Measurements from ENCODE around the gene MOCOS. TPM values are rescaled to one million over a fixed set of nuclear protein-coding genes. Genes with fewer than 3 reads are reported as not detected.

The MOCOS gene
- total RNA-seq, 1 experiment from 2014 or later: 5.1 TPM

DNA sequence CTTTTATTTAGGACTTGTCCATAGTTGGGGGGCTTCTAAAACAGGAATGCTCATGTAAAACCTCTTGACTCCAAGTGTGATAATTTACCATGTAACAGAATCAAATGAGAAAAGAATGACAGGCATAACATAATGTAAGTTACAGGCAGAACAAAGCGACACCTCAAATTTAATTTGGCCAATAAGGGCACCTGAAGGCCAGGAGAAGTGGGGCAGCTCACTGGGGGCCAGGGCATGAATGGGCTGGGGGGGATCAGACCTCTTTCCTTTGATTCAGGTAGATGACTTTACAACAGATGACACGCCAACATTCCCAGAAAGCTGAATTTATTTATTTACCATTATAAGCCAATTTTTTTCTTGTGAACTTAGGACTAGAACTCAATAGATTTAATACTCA lies 14.5 kb downstream of the MOCOS start:
- ChIA-PET POLR2A (ENCODE audit: unreplicated experiment) (no interaction called here), CTCF (no interaction called here)
- H3K9me2 ChIP-seq (replicated peaks; ENCODE audit: low read length): no peaks in the 10 kb centered on the region
- BruUV-seq (replicated peaks): no TSS peak
- ATAC-seq (no peak), DNase-seq (no peak)
- TF ChIP-seq EZH2phosphoT487 (IDR thresholded peaks at IDR 0.05; ENCODE audit: borderline replicate concordance, low read length): no peak
- TF ChIP-seq, protein P1, sequence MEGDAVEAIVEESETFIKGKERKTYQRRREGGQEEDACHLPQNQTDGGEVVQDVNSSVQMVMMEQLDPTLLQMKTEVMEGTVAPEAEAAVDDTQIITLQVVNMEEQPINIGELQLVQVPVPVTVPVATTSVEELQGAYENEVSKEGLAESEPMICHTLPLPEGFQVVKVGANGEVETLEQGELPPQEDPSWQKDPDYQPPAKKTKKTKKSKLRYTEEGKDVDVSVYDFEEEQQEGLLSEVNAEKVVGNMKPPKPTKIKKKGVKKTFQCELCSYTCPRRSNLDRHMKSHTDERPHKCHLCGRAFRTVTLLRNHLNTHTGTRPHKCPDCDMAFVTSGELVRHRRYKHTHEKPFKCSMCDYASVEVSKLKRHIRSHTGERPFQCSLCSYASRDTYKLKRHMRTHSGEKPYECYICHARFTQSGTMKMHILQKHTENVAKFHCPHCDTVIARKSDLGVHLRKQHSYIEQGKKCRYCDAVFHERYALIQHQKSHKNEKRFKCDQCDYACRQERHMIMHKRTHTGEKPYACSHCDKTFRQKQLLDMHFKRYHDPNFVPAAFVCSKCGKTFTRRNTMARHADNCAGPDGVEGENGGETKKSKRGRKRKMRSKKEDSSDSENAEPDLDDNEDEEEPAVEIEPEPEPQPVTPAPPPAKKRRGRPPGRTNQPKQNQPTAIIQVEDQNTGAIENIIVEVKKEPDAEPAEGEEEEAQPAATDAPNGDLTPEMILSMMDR (conservative IDR thresholded peaks at IDR 0.05; ENCODE audit: low read depth, low read length): no peak
- no peak for TF ChIP-seq EZH2 (IDR thresholded peaks at IDR 0.05; ENCODE audit: low read length, unreplicated experiment)
- no peaks in the 10 kb centered on the region for H3K9me3 ChIP-seq (ENCODE audit: low read length)
- H4K20me1 ChIP-seq (ENCODE audit: low read length): no peaks in the 10 kb centered on the region
- H3K9ac ChIP-seq (ENCODE audit: low read length): no peak overlapping the region
- no peak overlapping the region for H3K4me3 ChIP-seq (ENCODE audit: low read length)
- H3K36me3 ChIP-seq (ENCODE audit: low read depth, low read length): no peaks in the 10 kb centered on the region
- H3K4me2 ChIP-seq (ENCODE audit: low read length): no peak overlapping the region
- no peak overlapping the region for H3K27ac ChIP-seq (ENCODE audit: low read length)
- intact Hi-C loops (cut with micrococcal nuclease): no loop called here
- no peaks in the 10 kb centered on the region for H3K27me3 ChIP-seq (ENCODE audit: low read length)
- no peaks in the 10 kb centered on the region for H3F3A ChIP-seq (ENCODE audit: low read length, unreplicated experiment)
- no peak overlapping the region for H2AFZ ChIP-seq (ENCODE audit: low read length)
- no peaks in the 10 kb centered on the region for H3K4me1 ChIP-seq (ENCODE audit: insufficient read depth, low read length)
- H3K79me2 ChIP-seq (ENCODE audit: low read length): no peaks in the 10 kb centered on the region

DNA sequence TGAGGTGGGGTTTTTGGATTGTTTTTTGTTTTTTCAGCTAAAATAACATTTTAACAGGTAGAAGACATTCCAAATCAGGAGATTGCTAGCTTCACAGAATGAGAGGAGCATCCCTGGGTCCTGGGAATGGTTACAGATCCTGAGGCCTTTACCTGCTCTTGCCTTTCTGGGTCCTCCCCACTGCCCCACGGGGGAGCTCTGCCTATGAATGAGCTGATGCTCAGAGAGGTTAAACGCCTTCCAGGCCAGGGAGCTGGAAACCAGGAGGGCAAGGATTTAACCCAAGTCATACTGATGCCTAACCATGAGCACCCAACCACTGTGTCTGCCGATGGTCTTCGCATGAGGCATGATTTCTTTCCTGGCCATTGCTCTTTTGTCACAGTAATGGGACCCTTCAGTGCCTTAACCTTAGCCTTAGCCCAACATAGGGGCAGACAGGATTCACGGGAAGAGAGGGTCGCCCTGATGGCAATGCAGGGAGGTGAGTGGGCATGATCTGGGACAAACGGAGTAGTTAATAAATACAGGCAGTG lies 16.1 kb downstream of the MOCOS start:
- no peak overlapping the region for H3K4me2 ChIP-seq (ENCODE audit: low read length)
- POLR2A ChIA-PET (ENCODE audit: unreplicated experiment): no interaction called here
- DNase-seq: no peak
- TF ChIP-seq, protein P1 (conservative IDR thresholded peaks at IDR 0.05; ENCODE audit: low read depth, low read length): no peak
- TF ChIP-seq EZH2 (IDR thresholded peaks at IDR 0.05; ENCODE audit: low read length, unreplicated experiment) (no peak), EZH2phosphoT487 (IDR thresholded peaks at IDR 0.05; ENCODE audit: borderline replicate concordance, low read length) (no peak)
- H3K36me3 ChIP-seq (ENCODE audit: low read depth, low read length): no peaks in the 10 kb centered on the region
- no TSS peak for BruUV-seq (replicated peaks)
- no peaks in the 10 kb centered on the region for H3K27me3 ChIP-seq (ENCODE audit: low read length)
- no peak for ATAC-seq
- no peak overlapping the region for H3K27ac ChIP-seq (ENCODE audit: low read length)
- no peaks in the 10 kb centered on the region for H3F3A ChIP-seq (ENCODE audit: low read length, unreplicated experiment)
- H4K20me1 ChIP-seq (ENCODE audit: low read length): no peaks in the 10 kb centered on the region
- H3K9me2 ChIP-seq (replicated peaks; ENCODE audit: low read length): no peaks in the 10 kb centered on the region
- H3K9ac ChIP-seq (ENCODE audit: low read length): no peak overlapping the region
- intact Hi-C loops (cut with micrococcal nuclease): no loop called here
- H3K79me2 ChIP-seq (ENCODE audit: low read length): no peaks in the 10 kb centered on the region
- no peak overlapping the region for H3K4me3 ChIP-seq (ENCODE audit: low read length)
- H3K4me1 ChIP-seq (ENCODE audit: insufficient read depth, low read length): no peaks in the 10 kb centered on the region
- H2AFZ ChIP-seq (ENCODE audit: low read length): no peak overlapping the region
- CTCF ChIA-PET: no interaction called here
- no peaks in the 10 kb centered on the region for H3K9me3 ChIP-seq (ENCODE audit: low read length)

DNA sequence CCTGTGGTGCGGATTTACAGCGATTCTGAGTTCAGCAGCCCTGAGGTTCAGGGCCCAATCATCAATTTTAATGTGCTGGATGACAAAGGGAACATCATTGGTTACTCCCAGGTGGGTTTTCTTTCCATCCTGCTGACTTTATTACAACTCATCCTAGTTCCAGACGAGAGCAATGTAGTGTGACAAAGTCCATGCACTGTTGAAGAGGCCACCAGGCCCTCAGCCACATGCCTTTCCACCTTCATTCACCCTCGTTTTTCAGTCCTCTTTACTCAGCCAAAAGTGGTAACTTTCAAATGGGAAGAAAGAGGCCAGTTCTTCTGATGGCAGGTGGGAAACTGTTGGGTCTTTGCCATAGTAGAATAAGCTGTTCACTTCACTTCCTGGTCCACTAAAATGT lies 17.9 kb downstream of the MOCOS start:
- H3K36me3 ChIP-seq (ENCODE audit: low read depth, low read length): no peaks in the 10 kb centered on the region
- H3K4me3 ChIP-seq (ENCODE audit: low read length): no peak overlapping the region
- H3K9ac ChIP-seq (ENCODE audit: low read length): no peak overlapping the region
- H3K27ac ChIP-seq (ENCODE audit: low read length): no peak overlapping the region
- H3K4me1 ChIP-seq (ENCODE audit: insufficient read depth, low read length): no peaks in the 10 kb centered on the region
- no peak overlapping the region for H2AFZ ChIP-seq (ENCODE audit: low read length)
- intact Hi-C loops (cut with micrococcal nuclease): no loop called here
- no peak for DNase-seq
- no peaks in the 10 kb centered on the region for H3K9me3 ChIP-seq (ENCODE audit: low read length)
- TF ChIP-seq EZH2phosphoT487 (IDR thresholded peaks at IDR 0.05; ENCODE audit: borderline replicate concordance, low read length) (no peak), EZH2 (IDR thresholded peaks at IDR 0.05; ENCODE audit: low read length, unreplicated experiment) (no peak)
- TF ChIP-seq, protein P1 (conservative IDR thresholded peaks at IDR 0.05; ENCODE audit: low read depth, low read length): no peak
- H3K9me2 ChIP-seq (replicated peaks; ENCODE audit: low read length): no peaks in the 10 kb centered on the region
- ATAC-seq: no peak
- H3F3A ChIP-seq (ENCODE audit: low read length, unreplicated experiment): no peaks in the 10 kb centered on the region
- no peak overlapping the region for H3K4me2 ChIP-seq (ENCODE audit: low read length)
- BruUV-seq (replicated peaks): no TSS peak
- H3K79me2 ChIP-seq (ENCODE audit: low read length): no peaks in the 10 kb centered on the region
- H3K27me3 ChIP-seq (ENCODE audit: low read length): no peaks in the 10 kb centered on the region
- POLR2A ChIA-PET (ENCODE audit: unreplicated experiment): no interaction called here
- CTCF ChIA-PET: no interaction called here
- no peaks in the 10 kb centered on the region for H4K20me1 ChIP-seq (ENCODE audit: low read length)
